Mesenchymal stem cell (in vitro differentiated cells and primary cell): Measurements from ENCODE around the gene GPHN.

Experiments
- DNase-seq: peaks from one replicate; pipeline ENCODE4 v3.0.0-alpha.2; 2013
- H2AFZ ChIP-seq: one replicate; pipeline ENCODE4 v1.6.1; 2013; ENCODE audit warnings: low read depth, mild to moderate bottlenecking, control low read depth, inconsistent platforms, low read length, moderate library complexity
- H2AK5ac ChIP-seq: 2 replicates; pipeline ENCODE4 v1.6.1; 2013; ENCODE audit warnings: low read length, moderate library complexity, mild to moderate bottlenecking, inconsistent platforms; ENCODE audit not compliant: severe bottlenecking
- H2BK120ac ChIP-seq: one replicate; pipeline ENCODE4 v1.6.1; 2013; ENCODE audit warnings: low read depth, mild to moderate bottlenecking, inconsistent platforms, low read length, moderate library complexity
- H2BK12ac ChIP-seq, 2 experiments: one replicate each; pipeline ENCODE4 v1.6.1; 2013; ENCODE audit warnings: inconsistent platforms in 2 of 2, low read length in 2 of 2, mild to moderate bottlenecking in 2 of 2, moderate library complexity in 2 of 2, control low read depth in 1 of 2
- H2BK15ac ChIP-seq: one replicate; pipeline ENCODE4 v1.6.1; 2013; ENCODE audit warnings: mild to moderate bottlenecking, low read depth, inconsistent platforms; ENCODE audit not compliant: poor library complexity, severe bottlenecking
- H2BK5ac ChIP-seq: 2 replicates; pipeline ENCODE4 v1.6.1; 2013; ENCODE audit warnings: low read depth, mild to moderate bottlenecking, low read length, control low read depth, inconsistent platforms; ENCODE audit not compliant: poor library complexity, severe bottlenecking
- H3K14ac ChIP-seq, 2 experiments: one replicate each; pipeline ENCODE4 v1.6.1; 2013; ENCODE audit warnings: inconsistent platforms in 2 of 2, low read length in 2 of 2, control low read depth in 1 of 2, mild to moderate bottlenecking in 1 of 2, moderate library complexity in 1 of 2
- H3K18ac ChIP-seq, 2 experiments: one replicate each; pipeline ENCODE4 v1.6.1; 2013; ENCODE audit warnings: inconsistent platforms in 2 of 2, low read length in 2 of 2, control low read depth in 1 of 2, low read depth in 1 of 2, mild to moderate bottlenecking in 1 of 2
- H3K23ac ChIP-seq, 2 experiments: one replicate each; pipeline ENCODE4 v1.6.1; 2013; ENCODE audit warnings: inconsistent platforms in 2 of 2, low read length in 2 of 2, mild to moderate bottlenecking in 2 of 2, moderate library complexity in 2 of 2, control low read depth in 1 of 2
- H3K27ac ChIP-seq: 2 replicates; pipeline ENCODE4 v1.5.1; 2013; ENCODE audit warnings: mild to moderate bottlenecking, moderate library complexity, low read length, control low read depth, inconsistent platforms; ENCODE audit not compliant: poor library complexity, severe bottlenecking
- H3K27me3 ChIP-seq, 2 experiments: 2 replicates each; pipeline versions ENCODE4 v1.6.1 to v1.7.0; 2013; ENCODE audit warnings: low read length in 2 of 2, mild to moderate bottlenecking in 2 of 2, moderate library complexity in 2 of 2, control low read depth in 1 of 2, inconsistent platforms in 1 of 2; ENCODE audit not compliant: control insufficient read depth in 1 of 2, insufficient read depth in 1 of 2
- H3K36me3 ChIP-seq, 2 experiments: 2 replicates each; pipeline versions ENCODE4 v1.6.1 to v1.7.0; 2013; ENCODE audit warnings: low read length in 2 of 2, control low read depth in 1 of 2, inconsistent platforms in 1 of 2, low read depth in 1 of 2, mild to moderate bottlenecking in 1 of 2; ENCODE audit not compliant: insufficient read depth in 2 of 2, control insufficient read depth in 1 of 2
- H3K4ac ChIP-seq, 2 experiments: one replicate each; pipeline ENCODE4 v1.6.1; 2013; ENCODE audit warnings: inconsistent platforms in 2 of 2, low read length in 2 of 2, mild to moderate bottlenecking in 2 of 2, moderate library complexity in 2 of 2, control low read depth in 1 of 2, low read depth in 1 of 2
- H3K4me1 ChIP-seq: 2 replicates; pipeline ENCODE4 v1.6.1; 2013; ENCODE audit warnings: low read depth, low read length, control low read depth; ENCODE audit not compliant: control insufficient read depth, insufficient read depth
- H3K4me2 ChIP-seq: 2 replicates; pipeline ENCODE4 v1.6.1; 2013; ENCODE audit warnings: low read length, mild to moderate bottlenecking, inconsistent platforms; ENCODE audit not compliant: poor library complexity, severe bottlenecking
- H3K4me3 ChIP-seq, 2 experiments: 2 replicates each; pipeline versions ENCODE4 v1.5.1 to v1.7.0; 2013; ENCODE audit warnings: low read length in 2 of 2, mild to moderate bottlenecking in 2 of 2, control low read depth in 1 of 2, low read depth in 1 of 2; ENCODE audit not compliant: insufficient read depth in 1 of 2
- H3K79me1 ChIP-seq: replicated peaks from 2 replicates; pipeline ENCODE4 v1.6.1; 2013; ENCODE audit warnings: mild to moderate bottlenecking, control low read depth, low read length, inconsistent platforms; ENCODE audit not compliant: poor library complexity, severe bottlenecking
- H3K9ac ChIP-seq: 2 replicates; pipeline ENCODE4 v1.7.0; 2013; ENCODE audit warnings: mild to moderate bottlenecking, low read length, moderate library complexity
- H3K9me3 ChIP-seq: 2 replicates; pipeline ENCODE4 v1.7.0; 2013; ENCODE audit warnings: mild to moderate bottlenecking, low read length; ENCODE audit not compliant: control insufficient read depth
- H4K8ac ChIP-seq: one replicate; pipeline ENCODE4 v1.6.1; 2013; ENCODE audit warnings: inconsistent platforms, mild to moderate bottlenecking, low read length, moderate library complexity
- H4K91ac ChIP-seq: one replicate; pipeline ENCODE4 v1.6.1; 2013; ENCODE audit warnings: mild to moderate bottlenecking, low read length, inconsistent platforms
- WGBS: methylation state at CpG from one replicate; pipeline ENCODE4 v1.1.7; 2013; ENCODE audit warnings: mixed read lengths; 5-methylcytosine and 5-hydroxymethylcytosine counted together

The GPHN gene

GRCh38 chr14:66850258-66850888, 342.4 kb downstream of the GPHN start:
- WGBS: 96% methylated on average over 4 of the region's 4 CpGs
- Histone ChIP-seq H3K23ac (no peak overlapping the region), H2BK15ac (no peak overlapping the region), H2AK5ac (no peak overlapping the region), H2BK5ac (no peak overlapping the region), H4K8ac (no peak overlapping the region), H3K4me2 (no peak overlapping the region), H3K27ac (no peak overlapping the region), H2AFZ (no peak overlapping the region), H4K91ac (no peak overlapping the region), H2BK120ac (no peak overlapping the region), H3K14ac (no peak overlapping the region), H3K79me1 (no peaks in the 10 kb centered on the region), H3K18ac (no peak overlapping the region), H3K4ac (no peak overlapping the region), H3K4me3 (no peak overlapping the region), H2BK12ac (no peak overlapping the region), H3K9ac (no peak overlapping the region), H3K27me3 (no peaks in the 10 kb centered on the region), H3K9me3 (no peaks in the 10 kb centered on the region), H3K36me3 (no peaks in the 10 kb centered on the region), H3K4me1 (no peaks in the 10 kb centered on the region)
- DNase-seq: no peak

GRCh38 chr14:66853311-66853710, 345.4 kb downstream of the GPHN start:
- H3K18ac ChIP-seq: no peak overlapping the region
- H3K27ac ChIP-seq: no peak overlapping the region
- H3K4me3 ChIP-seq: no peak overlapping the region
- H2BK12ac ChIP-seq: no peak overlapping the region
- H3K23ac ChIP-seq: no peak overlapping the region
- H4K8ac ChIP-seq: no peak overlapping the region
- no peak overlapping the region for H4K91ac ChIP-seq
- no peak overlapping the region for H2BK15ac ChIP-seq
- H3K9ac ChIP-seq: no peak overlapping the region
- peaks cover 3% of the 10 kb centered on the region for H3K9me3 ChIP-seq
- no peak overlapping the region for H3K4ac ChIP-seq
- no peaks in the 10 kb centered on the region for H3K27me3 ChIP-seq
- no peaks in the 10 kb centered on the region for H3K4me1 ChIP-seq
- DNase-seq: no peak
- no peak overlapping the region for H2AFZ ChIP-seq
- H3K36me3 ChIP-seq: no peaks in the 10 kb centered on the region
- no peak overlapping the region for H2BK120ac ChIP-seq
- H2BK5ac ChIP-seq: no peak overlapping the region
- H3K14ac ChIP-seq: no peak overlapping the region
- no peaks in the 10 kb centered on the region for H3K79me1 ChIP-seq
- no peak overlapping the region for H3K4me2 ChIP-seq
- no peak overlapping the region for H2AK5ac ChIP-seq
- WGBS: 100% methylated on average over 2 of the region's 3 CpGs

- no peak overlapping the region for H4K8ac ChIP-seq
- H3K9me3 ChIP-seq: peaks cover 30% of the 10 kb centered on the region
- H2BK5ac ChIP-seq: no peak overlapping the region
- H3K9ac ChIP-seq: no peak overlapping the region
- H2BK12ac ChIP-seq: no peak overlapping the region
- no peak overlapping the region for H3K4me3 ChIP-seq
- H2AK5ac ChIP-seq: no peak overlapping the region
- H3K14ac ChIP-seq: no peak overlapping the region
- H3K23ac ChIP-seq: no peak overlapping the region
- no peak overlapping the region for H3K4ac ChIP-seq
- H3K27me3 ChIP-seq: no peaks in the 10 kb centered on the region
- no peaks in the 10 kb centered on the region for H3K4me1 ChIP-seq
- WGBS: 91% methylated on average over 4 of the region's 4 CpGs
- H4K91ac ChIP-seq: no peak overlapping the region
- no peaks in the 10 kb centered on the region for H3K79me1 ChIP-seq
- DNase-seq: no peak
- no peak overlapping the region for H3K4me2 ChIP-seq
- no peak overlapping the region for H3K18ac ChIP-seq
- no peak overlapping the region for H2AFZ ChIP-seq
- H2BK15ac ChIP-seq: no peak overlapping the region
- H3K27ac ChIP-seq: no peak overlapping the region
- no peak overlapping the region for H2BK120ac ChIP-seq
- no peaks in the 10 kb centered on the region for H3K36me3 ChIP-seq
These were observed 349.9 kb downstream of the GPHN start for GRCh38 chr14:66857867-66858266.

GRCh38 chr14:66859063-66859671, 351.2 kb downstream of the GPHN start:
- H2BK120ac ChIP-seq: no peak overlapping the region
- no peak overlapping the region for H2AFZ ChIP-seq
- H3K27me3 ChIP-seq: no peaks in the 10 kb centered on the region
- no peak overlapping the region for H4K91ac ChIP-seq
- no peaks in the 10 kb centered on the region for H3K36me3 ChIP-seq
- no peak overlapping the region for H3K9ac ChIP-seq
- no peak overlapping the region for H3K4ac ChIP-seq
- no peak overlapping the region for H3K23ac ChIP-seq
- H3K18ac ChIP-seq: no peak overlapping the region
- no peak for DNase-seq
- no peak overlapping the region for H3K4me3 ChIP-seq
- no peak overlapping the region for H3K27ac ChIP-seq
- no peak overlapping the region for H4K8ac ChIP-seq
- no peak overlapping the region for H2AK5ac ChIP-seq
- H2BK12ac ChIP-seq: no peak overlapping the region
- H3K14ac ChIP-seq: no peak overlapping the region
- no peak overlapping the region for H3K4me2 ChIP-seq
- H2BK5ac ChIP-seq: no peak overlapping the region
- H3K9me3 ChIP-seq: peaks cover 30% of the 10 kb centered on the region
- no peak overlapping the region for H2BK15ac ChIP-seq
- WGBS: 97% methylated on average over 4 of the region's 5 CpGs
- no peaks in the 10 kb centered on the region for H3K4me1 ChIP-seq
- no peaks in the 10 kb centered on the region for H3K79me1 ChIP-seq
